ENCODE results near the gene LRRC37A3.
"Not testable (repeated sequence)": the region's sequence is repeated elsewhere in the genome, so short reads cannot be mapped to it uniquely, and the experiment has no call there.

Gene LRRC37A3

DNA sequence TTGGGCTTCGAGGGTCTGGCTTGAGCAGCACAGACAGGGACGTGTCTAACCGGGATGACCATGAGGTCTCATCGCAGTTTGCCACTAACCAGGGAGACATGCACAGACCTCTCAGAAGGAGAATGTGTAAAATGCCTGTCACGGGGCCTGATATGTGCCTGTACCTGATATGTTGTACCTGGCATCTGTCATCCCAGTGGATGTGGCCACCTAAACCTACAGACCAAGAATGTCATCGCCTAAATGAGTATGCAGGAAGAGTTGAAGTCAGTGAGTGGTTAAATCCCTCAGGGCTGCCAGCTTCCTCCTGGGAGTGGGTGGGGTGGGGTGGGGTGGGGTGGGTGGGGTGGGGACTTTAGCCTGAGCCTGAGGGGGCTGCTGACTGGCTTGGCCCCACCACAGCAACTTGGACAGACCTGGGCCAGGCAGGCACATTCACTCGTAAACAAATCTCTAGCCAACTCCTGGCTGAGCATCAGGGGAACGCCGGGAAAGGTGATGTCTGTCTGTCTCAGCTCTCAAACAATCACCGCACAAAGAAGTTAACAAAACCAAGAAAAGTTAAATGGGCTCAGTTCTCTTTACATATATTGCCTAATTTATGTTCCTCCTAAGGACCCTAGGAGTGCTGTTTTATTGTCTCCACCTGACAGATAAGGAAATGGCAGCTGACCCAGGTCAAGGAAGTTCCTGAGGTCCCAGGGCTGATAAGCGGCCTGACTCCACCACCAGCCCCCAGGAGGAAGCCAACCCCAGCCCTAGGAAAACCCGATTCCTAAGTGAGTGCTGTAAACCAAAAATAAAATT lies 89.3 kb downstream of the LRRC37A3 start:
- DNase-seq: not testable (repeated sequence)

DNA sequence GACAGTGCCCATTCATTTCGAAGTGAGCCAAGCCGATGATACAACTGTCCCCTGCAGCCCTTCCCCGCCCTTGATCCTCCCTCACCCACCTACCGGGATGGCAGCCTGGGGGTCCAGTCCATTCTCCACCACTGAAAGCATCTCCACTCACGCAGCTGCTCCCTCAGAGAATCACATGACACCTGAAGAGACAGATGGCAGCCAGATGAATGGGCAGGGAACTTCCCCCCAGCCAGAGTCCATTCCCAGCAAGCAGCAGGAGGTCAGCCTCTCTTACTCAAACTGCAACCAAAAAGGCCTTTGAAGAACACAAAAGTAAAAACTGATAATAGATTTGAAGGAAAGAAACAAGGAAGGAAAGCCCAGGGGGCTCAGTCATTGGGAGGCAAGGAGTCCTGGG lies 90.2 kb downstream of the LRRC37A3 start:
- not testable (repeated sequence) for DNase-seq

DNA sequence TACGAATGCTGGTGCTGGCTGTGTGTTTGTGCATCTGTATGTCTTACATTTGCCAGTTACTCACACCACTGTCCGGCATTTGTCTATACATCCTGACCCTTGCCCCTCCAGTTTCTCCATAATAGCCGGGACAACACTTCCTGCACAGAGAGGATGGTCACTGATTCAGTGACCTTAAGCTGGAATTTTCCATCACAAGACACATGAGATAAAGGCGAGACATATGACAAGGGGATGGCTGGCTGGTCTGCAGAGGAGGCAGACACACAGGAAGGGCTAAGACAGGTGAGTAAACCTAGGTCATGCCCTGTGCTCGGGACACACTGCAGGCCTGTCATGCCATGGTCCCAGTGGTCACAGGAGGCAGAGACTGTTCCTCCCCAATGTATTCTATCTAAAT lies 100.4 kb downstream of the LRRC37A3 start:
- DNase-seq: not testable (repeated sequence)

DNA sequence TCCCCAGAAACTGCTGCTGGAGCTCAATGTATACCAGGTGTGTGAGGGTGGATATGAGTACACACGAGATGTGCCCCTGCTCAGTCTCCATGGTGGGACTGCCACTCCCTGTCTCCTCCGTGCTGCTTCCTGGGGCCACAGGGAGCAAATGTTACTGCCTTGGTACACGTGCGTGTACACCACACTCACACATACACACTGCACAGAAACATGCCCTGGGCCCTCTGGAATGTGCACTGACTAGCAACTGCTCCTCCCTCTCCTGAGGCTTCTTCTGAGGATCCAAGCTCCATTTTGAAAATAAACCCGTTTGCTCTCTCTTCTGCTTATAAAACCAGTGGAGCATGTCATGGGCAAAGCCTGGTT lies 103.5 kb downstream of the LRRC37A3 start:
- DNase-seq: not testable (repeated sequence)

DNA sequence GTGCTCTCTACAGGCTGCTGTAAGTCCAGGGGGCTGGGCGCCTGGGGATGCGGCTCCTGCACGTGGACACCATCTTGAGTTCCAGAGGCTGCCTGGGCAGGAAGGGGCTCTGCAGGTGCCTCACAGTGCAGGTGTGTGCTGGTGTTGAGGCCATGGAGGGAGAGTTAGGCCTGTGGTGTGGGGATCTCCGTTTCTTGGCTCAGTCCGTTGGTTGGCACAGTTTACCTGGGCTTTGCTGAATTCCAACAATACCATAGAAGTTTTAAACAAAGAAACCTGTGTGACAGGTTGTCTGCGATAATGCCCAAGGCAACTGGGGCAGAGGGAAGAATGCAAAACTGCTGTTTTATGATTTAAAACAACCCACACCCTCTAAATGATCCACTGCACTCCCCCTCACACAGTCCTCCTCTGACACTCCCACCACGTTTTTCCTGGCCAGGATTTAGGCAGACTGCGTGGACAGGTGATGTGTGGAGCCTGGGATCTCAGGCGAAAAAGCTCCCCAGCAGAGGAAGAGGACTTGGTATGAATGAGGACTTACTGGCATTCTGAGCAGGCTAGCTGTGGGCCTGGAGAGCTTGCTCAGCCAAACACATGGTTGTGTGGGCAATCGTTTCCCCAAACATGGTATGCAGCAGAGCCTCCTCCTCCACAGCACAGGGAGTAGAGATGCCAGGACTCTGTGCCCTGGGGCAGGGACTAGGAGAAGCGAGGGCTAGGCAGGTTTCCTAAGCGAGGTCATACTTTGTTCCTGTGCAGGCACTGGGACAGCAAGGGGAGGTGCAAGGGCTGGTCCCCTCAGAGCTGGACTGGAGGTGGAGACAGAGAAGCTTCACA lies 104.1 kb downstream of the LRRC37A3 start:
- not testable (repeated sequence) for DNase-seq

DNA sequence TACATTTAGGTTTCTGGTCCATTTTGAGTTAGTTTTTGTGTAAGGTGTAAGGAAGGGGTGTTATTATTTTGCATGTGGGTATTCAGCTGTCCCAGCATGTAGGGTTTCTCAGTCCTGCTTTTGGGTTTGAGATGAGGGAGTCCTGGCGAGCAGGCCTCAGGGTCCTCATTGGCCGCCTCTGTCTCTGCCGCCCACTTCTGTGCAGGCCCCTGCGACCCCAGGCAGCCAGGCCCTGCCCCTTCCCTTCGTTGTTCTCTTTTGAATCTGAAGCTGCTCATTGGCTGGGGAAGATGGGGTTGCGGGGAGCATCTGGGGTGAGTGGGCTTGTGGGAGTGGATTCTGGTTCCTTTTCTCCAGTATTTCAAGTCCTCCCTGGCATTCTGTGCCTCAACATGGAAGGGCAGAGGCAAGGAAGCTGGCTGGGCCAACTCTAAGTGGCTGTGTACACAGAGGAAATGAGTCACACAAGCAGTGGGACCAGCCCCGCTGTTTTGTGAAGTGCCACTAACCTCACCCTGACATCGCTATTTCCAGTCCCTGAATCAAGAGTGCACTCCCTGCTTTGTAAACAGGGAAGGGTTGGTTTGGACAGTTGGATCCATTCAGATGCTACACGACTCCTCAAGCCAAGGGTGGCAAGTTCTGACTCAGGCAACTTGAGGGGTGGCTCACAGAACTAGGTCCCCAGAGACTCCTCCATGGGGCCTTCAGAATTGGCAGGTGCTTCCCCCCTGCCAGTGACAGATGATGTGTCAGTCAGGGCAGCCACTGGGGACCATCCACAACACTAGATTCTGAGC lies 110.9 kb downstream of the LRRC37A3 start:
- not testable (repeated sequence) for DNase-seq

Measured in activated gamma-delta T cell (primary cell).